HepG2 (cell line): Measurements from ENCODE around the gene BTN1A1. TPM values are rescaled to one million over a fixed set of nuclear protein-coding genes. Genes with fewer than 3 reads are reported as not detected.

Source experiments
- BRCA1 ChIP-seq: sonication (generic); formaldehyde crosslinking; IDR thresholded peaks from 2 replicates; pipeline ENCODE4 v1.4.0; 2020; ENCODE audit warnings: missing genetic modification reagents
- CBFB ChIP-seq: sonication (generic); formaldehyde crosslinking; IDR thresholded peaks from 2 replicates; pipeline ENCODE4 v1.4.0; 2020; ENCODE audit warnings: missing genetic modification reagents
- CC2D1A ChIP-seq: sonication (generic); formaldehyde crosslinking; IDR thresholded peaks from 2 replicates; pipeline ENCODE4 v1.8.1; 2023; ENCODE audit warnings: mild to moderate bottlenecking, missing genetic modification reagents
- FOXC1 ChIP-seq: sonication (generic); formaldehyde crosslinking; IDR thresholded peaks from 2 replicates; pipeline ENCODE4 v1.8.0; 2022; ENCODE audit warnings: mild to moderate bottlenecking, missing genetic modification reagents, borderline replicate concordance
- HOXA7 ChIP-seq: sonication (generic); formaldehyde crosslinking; IDR thresholded peaks from 2 replicates; pipeline ENCODE4 v1.8.1; 2022; ENCODE audit warnings: mild to moderate bottlenecking, missing genetic modification reagents, moderate library complexity
- NFE2L2 ChIP-seq: fragments of 150-350 bp; IDR thresholded peaks from 2 replicates; pipeline ENCODE4 v1.6.1; 2014; ENCODE audit warnings: low read length
- SRSF1 ChIP-seq: fragments of 200-400 bp; formaldehyde crosslinking; optimal IDR thresholded peaks from 2 replicates; pipeline ENCODE3; 2017; ENCODE audit warnings: mild to moderate bottlenecking, low read depth, low read length, moderate library complexity
- TSC22D2 ChIP-seq: sonication (generic); formaldehyde crosslinking; IDR thresholded peaks from 2 replicates; pipeline ENCODE4 v1.5.1; 2020; ENCODE audit warnings: missing genetic modification reagents, mild to moderate bottlenecking, borderline replicate concordance
- ZNF205 ChIP-seq: IDR thresholded peaks from 2 replicates; pipeline ENCODE4 v1.6.1; 2018; ENCODE audit warnings: missing biosample characterization, missing genetic modification reagents
- ZNF224 ChIP-seq: sonication (generic); formaldehyde crosslinking; IDR thresholded peaks from 2 replicates; pipeline ENCODE4 v1.5.0; 2020; ENCODE audit warnings: mild to moderate bottlenecking, missing genetic modification reagents
- ZNF256 ChIP-seq: sonication (generic); formaldehyde crosslinking; conservative IDR thresholded peaks from 2 replicates; pipeline ENCODE4 v1.4.0; 2020; ENCODE audit warnings: missing genetic modification reagents
- ZNF331 ChIP-seq: sonication (generic); formaldehyde crosslinking; IDR thresholded peaks from 2 replicates; pipeline ENCODE4 v1.4.0; 2020; ENCODE audit warnings: missing genetic modification reagents
- ZNF44 ChIP-seq: sonication (generic); formaldehyde crosslinking; IDR thresholded peaks from 2 replicates; pipeline ENCODE4 v1.5.1; 2020; ENCODE audit warnings: mild to moderate bottlenecking, missing genetic modification reagents
- ZNF556 ChIP-seq: sonication (generic); formaldehyde crosslinking; IDR thresholded peaks from 2 replicates; pipeline ENCODE4 v1.4.0; 2020; ENCODE audit warnings: mild to moderate bottlenecking, missing genetic modification reagents, borderline replicate concordance
- ZNF615 ChIP-seq: sonication (generic); formaldehyde crosslinking; IDR thresholded peaks from 2 replicates; pipeline ENCODE4 v1.5.0; 2020; ENCODE audit warnings: mild to moderate bottlenecking, missing genetic modification reagents, borderline replicate concordance
- ZZZ3 ChIP-seq: sonication (generic); formaldehyde crosslinking; IDR thresholded peaks from 2 replicates; pipeline ENCODE4 v1.4.0; 2020; ENCODE audit warnings: missing genetic modification reagents, mild to moderate bottlenecking, borderline replicate concordance
- polyA plus RNA-seq, 8 experiments: library from polyadenylated mRNA; depleted of rRNA in 3 of 8; stranded (reverse) in 7 of 8; unstranded in 1 of 8; fragments of >200 nt; fragmentation: Illumina TruSeq in 4 of 8; extraction: Trizol in 4 of 8; gene quantifications; 2 replicates each; pipeline versions ENCODE4 v1.2.1 to v1.2.3, GENCODE V29; 2011 to 2016; ENCODE audit warnings: low read depth in 4 of 8, missing spikeins in 1 of 8, mixed read lengths in 1 of 8; ENCODE audit not compliant: insufficient read depth in 1 of 8
- total RNA-seq, 5 experiments: library from RNA; depleted of rRNA; stranded (reverse); fragments of >200 nt; fragmentation: Illumina TruSeq; extraction: Trizol; gene quantifications; 2 replicates each; pipeline ENCODE4 v1.2.3, GENCODE V29; 2016; ENCODE audit warnings: low read depth in 1 of 5
- TF ChIP-seq, protein P1 (sequence below): sonication (generic); formaldehyde crosslinking; IDR thresholded peaks from 2 replicates; pipeline ENCODE4 v1.4.0; 2020; ENCODE audit warnings: missing genetic modification reagents
- TF ChIP-seq, protein P2 (sequence below): IDR thresholded peaks from 2 replicates; pipeline ENCODE4 v1.6.1; 2016; ENCODE audit warnings: missing compliant biosample characterization, missing genetic modification reagents, borderline replicate concordance
- TF ChIP-seq, protein P3 (sequence below): sonication (generic); formaldehyde crosslinking; IDR thresholded peaks from 2 replicates; pipeline ENCODE4 v1.4.0; 2020; ENCODE audit warnings: mild to moderate bottlenecking, missing genetic modification reagents, borderline replicate concordance

BTN1A1 gene
- total and polyA plus RNA-seq, 2 of the 13 experiments (the other 11 are each of a cell fraction or from before 2014, with no cell fraction given): 0.04 TPM; not detected in 1

DNA sequence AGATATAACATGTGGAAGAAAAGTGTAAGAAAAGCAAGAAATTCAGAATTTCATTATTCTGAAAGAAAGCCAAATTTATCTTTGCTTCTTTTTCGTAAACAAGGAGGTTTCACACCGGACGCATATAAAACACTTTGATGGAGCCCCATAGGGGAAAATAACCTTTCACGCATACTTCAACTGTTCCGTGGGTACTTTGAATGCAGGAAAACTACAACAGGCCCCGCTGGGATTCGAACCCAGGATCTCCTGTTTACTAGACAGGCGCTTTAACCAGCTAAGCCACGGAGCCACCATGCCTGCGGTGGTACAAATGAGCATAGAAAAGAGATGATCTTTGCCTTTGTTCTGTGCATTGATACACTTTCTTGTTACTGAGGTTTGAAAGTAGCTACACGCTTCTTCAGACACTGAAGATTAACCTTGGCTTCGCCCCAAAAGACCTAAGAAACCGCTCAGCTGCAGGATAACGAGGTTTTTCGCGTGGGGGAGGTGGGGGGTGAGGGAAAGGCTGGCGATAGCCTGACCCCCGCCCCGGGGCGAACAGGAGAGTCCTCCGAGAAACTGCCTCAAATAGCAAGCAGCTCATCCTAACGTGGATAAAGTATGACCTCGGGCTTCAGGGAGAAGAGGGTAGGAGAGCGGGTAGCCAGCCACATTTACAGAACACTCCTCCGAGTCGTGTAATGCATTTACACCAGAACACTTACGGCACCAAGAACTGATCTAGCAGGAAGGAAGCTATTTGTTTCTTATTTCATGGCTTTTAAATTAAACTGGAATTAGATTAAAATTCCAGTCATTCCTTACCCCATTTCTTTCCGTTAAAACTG lies 32.8 kb downstream of the BTN1A1 start (continued):
- TF ChIP-seq ZNF331: peak; percentile 90
- no peak for TF ChIP-seq HOXA7 (CRISPR knock-in tag)
- TF ChIP-seq SRSF1: no peak
- no peak for TF ChIP-seq NFE2L2
- no peak for TF ChIP-seq CC2D1A
- TF ChIP-seq, protein P1, sequence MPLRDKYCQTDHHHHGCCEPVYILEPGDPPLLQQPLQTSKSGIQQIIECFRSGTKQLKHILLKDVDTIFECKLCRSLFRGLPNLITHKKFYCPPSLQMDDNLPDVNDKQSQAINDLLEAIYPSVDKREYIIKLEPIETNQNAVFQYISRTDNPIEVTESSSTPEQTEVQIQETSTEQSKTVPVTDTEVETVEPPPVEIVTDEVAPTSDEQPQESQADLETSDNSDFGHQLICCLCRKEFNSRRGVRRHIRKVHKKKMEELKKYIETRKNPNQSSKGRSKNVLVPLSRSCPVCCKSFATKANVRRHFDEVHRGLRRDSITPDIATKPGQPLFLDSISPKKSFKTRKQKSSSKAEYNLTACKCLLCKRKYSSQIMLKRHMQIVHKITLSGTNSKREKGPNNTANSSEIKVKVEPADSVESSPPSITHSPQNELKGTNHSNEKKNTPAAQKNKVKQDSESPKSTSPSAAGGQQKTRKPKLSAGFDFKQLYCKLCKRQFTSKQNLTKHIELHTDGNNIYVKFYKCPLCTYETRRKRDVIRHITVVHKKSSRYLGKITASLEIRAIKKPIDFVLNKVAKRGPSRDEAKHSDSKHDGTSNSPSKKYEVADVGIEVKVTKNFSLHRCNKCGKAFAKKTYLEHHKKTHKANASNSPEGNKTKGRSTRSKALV (CRISPR knock-in tag): peak; percentile 44; the same call in 1 of the 2 replicates
- peak; percentile 57; the same call in 1 of the 2 replicates for TF ChIP-seq ZNF615 (CRISPR knock-in tag)
- TF ChIP-seq, protein P2, sequence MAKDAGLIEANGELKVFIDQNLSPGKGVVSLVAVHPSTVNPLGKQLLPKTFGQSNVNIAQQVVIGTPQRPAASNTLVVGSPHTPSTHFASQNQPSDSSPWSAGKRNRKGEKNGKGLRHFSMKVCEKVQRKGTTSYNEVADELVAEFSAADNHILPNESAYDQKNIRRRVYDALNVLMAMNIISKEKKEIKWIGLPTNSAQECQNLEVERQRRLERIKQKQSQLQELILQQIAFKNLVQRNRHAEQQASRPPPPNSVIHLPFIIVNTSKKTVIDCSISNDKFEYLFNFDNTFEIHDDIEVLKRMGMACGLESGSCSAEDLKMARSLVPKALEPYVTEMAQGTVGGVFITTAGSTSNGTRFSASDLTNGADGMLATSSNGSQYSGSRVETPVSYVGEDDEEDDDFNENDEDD: peak; percentile 44; the same call in 1 of the 2 replicates
- peak; percentile 80 for TF ChIP-seq FOXC1 (CRISPR knock-in tag)
- TF ChIP-seq ZNF256 (CRISPR knock-in tag): 0 out of 2 replicates have a peak, but pooled peaks have one; percentile 59
- TF ChIP-seq, protein P3, sequence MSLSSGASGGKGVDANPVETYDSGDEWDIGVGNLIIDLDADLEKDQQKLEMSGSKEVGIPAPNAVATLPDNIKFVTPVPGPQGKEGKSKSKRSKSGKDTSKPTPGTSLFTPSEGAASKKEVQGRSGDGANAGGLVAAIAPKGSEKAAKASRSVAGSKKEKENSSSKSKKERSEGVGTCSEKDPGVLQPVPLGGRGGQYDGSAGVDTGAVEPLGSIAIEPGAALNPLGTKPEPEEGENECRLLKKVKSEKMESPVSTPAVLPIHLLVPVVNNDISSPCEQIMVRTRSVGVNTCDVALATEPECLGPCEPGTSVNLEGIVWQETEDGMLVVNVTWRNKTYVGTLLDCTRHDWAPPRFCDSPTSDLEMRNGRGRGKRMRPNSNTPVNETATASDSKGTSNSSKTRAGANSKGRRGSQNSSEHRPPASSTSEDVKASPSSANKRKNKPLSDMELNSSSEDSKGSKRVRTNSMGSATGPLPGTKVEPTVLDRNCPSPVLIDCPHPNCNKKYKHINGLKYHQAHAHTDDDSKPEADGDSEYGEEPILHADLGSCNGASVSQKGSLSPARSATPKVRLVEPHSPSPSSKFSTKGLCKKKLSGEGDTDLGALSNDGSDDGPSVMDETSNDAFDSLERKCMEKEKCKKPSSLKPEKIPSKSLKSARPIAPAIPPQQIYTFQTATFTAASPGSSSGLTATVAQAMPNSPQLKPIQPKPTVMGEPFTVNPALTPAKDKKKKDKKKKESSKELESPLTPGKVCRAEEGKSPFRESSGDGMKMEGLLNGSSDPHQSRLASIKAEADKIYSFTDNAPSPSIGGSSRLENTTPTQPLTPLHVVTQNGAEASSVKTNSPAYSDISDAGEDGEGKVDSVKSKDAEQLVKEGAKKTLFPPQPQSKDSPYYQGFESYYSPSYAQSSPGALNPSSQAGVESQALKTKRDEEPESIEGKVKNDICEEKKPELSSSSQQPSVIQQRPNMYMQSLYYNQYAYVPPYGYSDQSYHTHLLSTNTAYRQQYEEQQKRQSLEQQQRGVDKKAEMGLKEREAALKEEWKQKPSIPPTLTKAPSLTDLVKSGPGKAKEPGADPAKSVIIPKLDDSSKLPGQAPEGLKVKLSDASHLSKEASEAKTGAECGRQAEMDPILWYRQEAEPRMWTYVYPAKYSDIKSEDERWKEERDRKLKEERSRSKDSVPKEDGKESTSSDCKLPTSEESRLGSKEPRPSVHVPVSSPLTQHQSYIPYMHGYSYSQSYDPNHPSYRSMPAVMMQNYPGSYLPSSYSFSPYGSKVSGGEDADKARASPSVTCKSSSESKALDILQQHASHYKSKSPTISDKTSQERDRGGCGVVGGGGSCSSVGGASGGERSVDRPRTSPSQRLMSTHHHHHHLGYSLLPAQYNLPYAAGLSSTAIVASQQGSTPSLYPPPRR (CRISPR knock-in tag): no peak
- peak; percentile 40 for TF ChIP-seq CBFB (CRISPR knock-in tag)
- TF ChIP-seq ZZZ3 (CRISPR knock-in tag): no peak
- TF ChIP-seq ZNF224 (CRISPR knock-in tag): no peak; the same call in 1 of the 2 replicates
- TF ChIP-seq ZNF44: peak; percentile 96
- peak; percentile 83; the same call in 1 of the 2 replicates for TF ChIP-seq ZNF205
- peak; percentile 85 for TF ChIP-seq ZNF556 (CRISPR knock-in tag)
- TF ChIP-seq TSC22D2: peak; percentile 92; the same call in 1 of the 2 replicates
- TF ChIP-seq BRCA1 (CRISPR knock-in tag): peak; percentile 22; the same call in 1 of the 2 replicates
